GM21576 (cell line): ENCODE measurements around the gene MAEA.

Experiments
- ATAC-seq: cut with Tn5 transposase; IDR thresholded peaks from one replicate; pipeline ENCODE4 v1.9.1; 2021; ENCODE audit warnings: mild to moderate bottlenecking, moderate library complexity; ENCODE audit not compliant: unreplicated experiment

The MAEA gene

DNA sequence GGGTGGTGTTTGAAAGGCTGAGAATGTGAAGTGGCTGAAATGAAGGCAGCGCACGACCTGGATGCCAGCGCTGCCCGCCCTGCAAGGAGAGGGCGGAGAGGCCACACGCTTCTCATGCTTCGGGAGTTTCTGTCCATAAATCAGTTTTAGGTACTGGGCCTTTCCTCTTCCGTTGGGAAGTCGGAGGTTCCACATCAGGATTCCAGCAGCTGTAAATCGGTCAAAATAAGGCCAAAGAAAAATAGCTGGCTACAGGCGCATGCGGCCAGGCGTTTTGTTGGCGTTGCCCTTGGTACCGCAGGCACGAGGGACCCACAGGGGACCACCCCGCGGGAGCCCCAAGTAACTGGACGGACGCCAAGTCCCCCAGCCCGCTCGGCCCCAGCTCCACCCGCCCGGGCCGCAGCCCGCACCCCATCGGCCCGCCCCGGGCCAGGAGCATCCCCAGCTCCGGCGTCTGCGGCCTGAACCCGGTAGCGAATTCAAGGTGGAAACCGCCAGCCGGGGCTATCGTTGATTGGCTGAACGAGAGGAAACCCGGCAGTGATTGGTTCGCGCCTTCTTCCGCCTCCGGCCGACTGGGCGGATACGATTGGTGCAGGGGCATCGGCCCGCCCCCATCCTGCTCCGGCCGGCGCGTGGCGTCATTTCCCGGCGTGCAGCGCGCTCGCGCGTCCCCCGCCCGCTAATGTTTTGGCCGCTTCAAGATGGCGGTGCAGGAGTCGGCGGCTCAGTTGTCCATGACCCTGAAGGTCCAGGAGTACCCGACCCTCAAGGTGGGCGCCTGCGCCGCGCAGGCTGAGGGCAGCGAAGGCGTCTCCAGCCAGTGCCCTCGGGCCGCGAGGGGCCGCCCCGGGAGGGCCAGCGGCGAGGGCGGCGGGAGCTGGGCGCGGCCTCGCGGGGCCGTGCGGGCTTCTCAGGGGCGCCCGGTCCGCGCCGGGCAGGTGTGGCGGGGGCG, at the start of gene MAEA:
MAEA (plus strand) TSS at position 685 of the 958 bp plus-strand sequence; CDS start at position 708, 23 bp downstream.
- ATAC-seq = peak; percentile 94

DNA sequence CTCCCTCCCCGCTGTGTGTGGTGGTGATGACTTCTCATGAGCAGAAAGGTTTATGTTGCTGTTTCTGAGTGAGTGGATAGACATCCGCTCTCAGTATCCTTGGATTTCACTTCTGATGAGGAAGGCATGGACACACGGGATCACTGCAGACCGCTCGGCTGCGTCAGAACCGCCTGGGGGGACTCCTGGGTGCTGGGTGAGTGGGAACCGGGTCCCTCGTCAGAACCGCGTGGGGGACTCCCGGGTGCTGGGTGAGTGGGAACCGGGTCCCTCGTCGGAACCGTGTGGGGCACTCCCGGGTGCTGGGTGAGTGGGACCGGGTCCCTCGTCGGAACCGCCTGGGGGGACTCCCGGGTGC, 49.8 kb upstream of the MAEA start:
- no peak for ATAC-seq

DNA sequence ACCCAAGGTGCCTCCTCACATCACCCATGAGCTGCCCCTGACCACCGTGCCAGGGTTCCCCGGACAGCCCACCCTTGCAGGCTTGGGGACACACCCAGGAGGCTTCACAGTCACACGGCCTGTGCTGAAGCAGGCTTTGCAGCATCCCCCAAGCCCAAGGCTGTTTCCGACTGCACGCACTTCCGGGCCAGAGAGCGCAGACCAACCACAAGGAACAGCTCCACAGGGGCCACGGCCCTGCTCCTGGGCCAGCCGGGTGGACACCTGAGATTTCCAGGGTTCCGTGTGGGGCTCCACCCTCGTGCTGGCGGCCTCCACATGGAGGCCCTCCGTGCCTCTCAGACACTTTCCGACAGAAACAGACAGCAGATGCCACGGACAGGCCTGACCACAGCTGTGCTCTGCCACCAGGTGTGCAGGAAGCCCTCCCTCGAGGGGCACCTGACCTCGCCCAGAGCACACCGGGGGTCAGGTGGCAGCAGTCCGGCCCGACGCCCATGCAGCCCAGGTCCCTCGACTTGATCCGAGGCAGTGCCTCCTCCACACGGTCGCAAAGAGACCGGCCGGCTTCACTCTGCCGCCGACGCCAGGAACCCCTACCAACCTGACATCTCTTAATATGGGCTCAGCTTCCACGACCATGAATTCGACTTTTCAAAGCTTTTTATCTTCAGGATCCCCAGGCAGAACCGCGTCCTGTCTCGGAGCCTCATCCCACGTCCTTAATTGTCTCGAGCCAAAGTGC, 48.8 kb upstream of the MAEA start:
- no peak for ATAC-seq

DNA sequence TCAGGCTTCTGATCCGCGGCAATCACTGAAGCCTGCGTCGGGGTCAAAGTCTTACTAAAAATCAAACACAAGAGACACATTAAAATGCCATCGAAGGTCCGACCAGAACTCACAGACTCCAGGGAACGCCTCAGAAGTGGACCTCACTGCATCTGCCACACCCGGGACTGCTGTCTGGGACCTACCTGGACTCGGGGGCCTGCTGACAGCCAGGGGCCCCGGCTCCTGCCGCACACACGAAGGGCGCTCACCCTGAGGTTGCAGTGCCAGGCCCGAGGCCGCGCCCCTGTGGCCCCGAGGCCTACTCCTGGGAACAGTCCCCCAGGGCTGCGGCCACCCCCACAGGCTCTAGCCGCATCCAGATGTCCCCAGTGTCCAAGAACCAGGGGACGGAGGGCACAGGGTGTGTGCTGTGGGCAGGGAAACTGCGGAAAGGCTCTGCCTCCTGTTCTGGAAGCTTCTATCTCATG, 48.2 kb upstream of the MAEA start:
- ATAC-seq = no peak

DNA sequence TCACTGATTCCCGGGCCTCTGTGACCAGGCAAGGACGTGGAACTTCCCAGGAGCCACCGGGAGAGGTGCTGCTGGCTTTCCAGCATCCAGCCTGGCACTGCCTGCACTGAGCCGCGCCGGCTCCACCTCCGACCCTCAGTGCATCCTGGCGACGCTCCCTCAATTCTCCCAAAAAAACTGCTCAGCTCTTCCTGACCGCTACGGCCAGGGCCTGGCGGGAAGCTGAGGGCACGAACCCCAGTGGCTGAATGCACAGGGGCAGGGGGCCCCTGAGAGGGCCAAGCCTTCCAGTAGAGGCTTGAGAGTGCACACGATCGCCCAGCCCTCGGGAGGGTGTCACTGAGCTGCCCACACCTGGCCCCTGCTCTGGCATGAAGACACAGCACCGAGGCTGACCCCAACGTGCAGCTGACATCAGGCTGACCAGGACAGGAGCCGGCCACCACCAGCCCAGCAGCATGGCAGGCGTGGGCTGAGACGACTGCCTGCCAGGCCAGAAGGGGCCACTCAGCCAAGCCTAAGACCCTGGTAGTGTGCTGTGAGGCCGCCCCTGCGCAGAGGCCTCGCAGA, 47.7 kb upstream of the MAEA start:
- no peak for ATAC-seq

DNA sequence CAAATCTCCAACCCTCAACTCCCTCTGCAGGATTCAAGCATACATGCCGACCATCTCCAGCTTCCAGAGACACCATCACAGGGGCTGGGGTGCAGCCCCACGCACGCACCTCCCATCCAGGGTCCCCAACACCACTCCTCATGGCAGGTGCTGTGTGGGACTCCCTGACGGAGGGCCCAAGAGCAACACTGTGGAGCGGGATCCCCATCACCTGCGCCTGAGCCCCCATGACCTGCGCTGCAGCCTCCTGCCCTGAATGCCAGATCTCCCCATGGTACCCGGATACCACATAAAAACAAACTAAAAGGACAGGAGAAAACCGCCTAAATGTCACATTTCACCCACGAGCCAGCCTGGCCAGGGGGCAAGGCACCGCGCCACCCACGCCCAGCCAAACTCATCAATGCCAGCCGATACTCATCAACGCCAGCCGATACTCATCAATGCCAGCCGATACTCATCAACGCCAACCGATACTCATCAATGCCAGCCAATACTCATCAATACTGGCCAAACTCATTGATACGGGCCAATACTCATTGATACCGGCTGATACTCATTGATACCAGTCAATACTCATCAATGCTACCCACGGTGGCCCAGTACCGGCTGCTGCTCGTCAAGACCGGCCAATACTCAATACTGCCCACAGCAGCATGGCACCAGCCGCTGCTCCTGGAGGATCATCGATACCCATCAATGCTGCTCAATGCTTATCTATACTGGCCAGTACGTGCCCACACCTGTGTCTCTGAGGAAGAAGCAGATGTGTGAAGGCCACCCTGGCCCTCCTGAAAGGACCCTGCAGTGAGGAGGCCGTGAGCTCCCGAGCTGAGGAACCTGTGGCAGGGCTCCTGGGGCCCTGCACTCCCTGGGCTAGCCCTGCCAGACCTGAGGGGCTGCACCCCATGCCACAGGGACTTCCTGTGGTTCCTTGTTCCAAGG, 46.9 kb upstream of the MAEA start:
- no peak for ATAC-seq

DNA sequence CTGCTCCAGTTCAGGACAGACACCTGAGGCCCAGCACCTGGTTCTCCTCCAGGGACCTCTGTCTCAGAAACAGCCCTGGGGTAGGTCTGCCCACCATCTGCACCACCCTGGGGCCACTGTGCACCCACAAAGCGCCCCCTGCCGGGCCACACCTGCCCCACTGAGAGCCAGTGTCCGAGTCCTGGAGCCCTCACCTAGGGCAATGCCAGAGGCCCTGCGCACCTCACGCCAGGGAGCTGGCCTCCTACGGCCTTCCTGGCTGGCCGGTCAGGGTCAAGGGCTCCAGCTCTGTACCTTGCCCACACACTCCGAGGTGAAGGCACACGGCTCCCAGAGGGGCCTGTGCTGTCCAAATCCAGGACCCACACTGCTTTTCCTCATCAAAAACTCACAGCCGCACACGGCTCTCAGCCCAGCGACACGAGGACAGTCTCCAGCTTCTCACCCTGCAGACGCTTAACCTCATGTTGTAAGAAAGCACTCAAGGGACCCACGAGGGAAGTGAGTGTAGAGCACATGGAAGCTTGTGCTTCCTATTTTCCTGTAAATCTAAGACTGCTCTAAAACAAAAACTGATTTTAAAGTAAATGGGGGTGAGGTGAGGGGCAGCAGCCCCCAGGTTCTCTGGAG, 46.1 kb upstream of the MAEA start:
- no peak for ATAC-seq

DNA sequence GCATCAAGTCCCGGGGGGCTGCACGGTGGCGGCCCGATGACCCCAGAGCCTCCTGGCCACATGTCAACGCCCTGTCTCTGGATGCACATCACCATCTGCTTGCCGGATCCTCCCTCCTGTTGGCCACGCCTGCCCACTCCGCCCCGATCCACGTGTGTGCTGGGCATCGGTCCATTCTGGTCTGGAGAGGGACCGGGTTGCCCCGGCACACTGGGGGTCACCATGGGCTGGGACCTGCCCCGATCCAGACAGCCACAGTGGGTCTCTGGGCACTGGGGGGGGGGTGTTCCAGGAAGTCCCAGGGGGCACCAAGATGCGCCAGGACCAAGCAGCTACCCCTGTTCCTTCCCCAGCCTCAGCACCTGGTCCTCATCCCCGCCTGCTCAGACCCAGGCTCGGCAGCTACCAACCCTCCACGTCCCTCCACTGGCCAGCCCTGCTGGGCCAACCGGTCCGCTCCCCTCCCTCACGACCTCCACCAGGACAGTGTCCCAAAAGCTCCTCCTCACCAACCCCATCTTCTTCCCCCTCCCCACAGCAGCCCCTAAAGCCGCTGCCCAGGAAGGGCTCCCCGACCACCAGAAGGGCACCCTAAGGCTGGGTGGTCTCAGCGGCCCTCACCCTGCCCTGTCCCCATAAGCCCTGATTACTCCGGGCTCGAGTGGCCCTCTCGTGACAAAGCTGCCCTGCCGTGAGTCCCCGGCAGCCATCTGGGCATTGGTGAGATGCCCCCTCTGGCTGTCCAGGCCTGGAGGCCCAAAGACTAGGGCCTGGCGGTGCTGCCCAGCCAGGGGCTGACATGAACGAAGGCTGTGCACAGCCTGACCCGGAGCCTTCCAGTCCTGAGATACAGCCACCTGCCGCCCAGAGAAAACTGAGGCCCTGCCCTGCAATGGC, 45.4 kb upstream of the MAEA start:
- no peak for ATAC-seq

DNA sequence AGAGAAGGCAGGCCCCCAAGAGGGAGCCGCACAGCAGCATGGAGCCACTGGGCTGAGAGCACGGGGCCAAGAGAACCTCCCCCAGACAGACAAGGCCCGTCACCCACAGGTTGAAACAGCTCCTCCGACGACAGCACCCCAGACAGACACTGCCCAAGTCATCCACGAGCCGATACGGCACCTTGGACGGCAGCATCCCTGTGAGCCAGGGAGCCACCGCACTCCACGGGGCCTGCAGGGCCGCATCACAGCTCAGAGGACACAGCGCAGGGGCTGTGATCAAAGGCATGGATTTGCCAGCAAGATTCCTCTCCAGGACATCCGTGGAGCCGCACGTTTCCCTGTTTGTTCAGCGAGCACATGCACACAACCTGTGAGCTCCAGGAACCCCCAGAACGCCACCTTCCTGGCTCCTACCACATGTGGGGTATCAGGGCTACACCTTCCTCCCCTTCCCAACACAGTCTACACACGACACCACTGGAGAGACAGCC, 44.7 kb upstream of the MAEA start:
- ATAC-seq = no peak

DNA sequence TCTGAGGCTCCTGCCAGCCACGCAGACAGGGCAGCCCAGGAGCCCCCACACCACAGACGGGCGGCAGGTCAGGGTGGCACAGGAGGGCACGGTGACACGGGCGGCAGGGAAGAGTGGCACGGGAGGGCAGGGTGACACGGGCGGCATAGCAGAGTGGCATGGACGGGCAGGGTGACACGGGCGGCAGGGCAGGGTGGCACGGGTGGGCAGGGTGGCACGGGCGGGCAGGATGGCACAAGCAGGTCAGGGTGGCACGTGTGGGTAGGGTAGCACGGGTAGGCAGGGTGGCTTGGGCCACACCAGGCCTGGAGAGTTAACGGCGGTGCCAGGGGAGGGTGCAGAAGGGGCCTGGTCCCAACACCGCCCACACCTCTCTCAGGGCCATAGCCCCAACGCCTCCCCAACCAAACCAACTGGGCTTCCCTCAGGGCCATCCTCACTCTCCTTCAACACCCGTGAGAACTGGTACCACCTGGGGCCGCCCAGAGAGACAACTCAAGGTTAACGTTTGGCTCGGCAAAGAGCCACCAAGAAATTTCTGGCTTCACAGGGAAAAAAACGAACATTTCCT, 44.1 kb upstream of the MAEA start:
- no peak for ATAC-seq

DNA sequence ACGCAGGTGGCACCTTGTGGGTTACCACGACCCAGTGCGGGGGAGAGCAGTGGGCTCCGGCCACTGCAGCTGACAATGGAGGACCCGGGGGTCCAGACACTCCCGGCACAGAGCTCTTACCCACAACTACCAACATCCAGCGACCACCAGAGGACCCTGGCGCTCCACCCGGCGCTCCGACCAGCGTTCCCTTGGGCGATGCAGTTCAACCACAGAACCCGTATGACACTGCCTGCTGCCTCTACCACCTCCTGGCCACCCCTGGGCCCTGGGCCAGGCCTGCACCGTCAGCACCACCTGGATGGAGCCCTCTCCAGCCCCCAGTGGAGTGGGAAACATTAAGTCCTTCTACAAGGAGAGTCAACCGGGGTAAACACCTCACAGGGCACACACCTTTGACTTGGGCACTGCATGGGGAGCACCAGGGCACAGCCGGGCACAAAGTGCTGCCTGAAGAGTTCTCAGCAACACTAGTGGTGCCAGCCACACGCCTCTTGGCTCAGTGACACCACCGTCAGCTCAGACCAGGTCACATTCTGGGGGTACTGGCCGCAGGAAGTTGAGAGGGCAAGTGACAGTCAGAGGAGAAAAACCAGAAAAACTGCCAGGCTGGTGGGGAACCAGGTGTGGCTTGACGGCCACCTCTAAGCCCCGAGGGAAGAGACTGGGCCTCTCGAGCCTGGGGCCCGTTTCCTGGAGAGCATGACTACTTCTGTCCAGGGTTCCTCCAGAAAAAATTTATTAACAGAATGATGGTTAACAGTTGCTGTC, 43.4 kb upstream of the MAEA start:
- no peak for ATAC-seq

DNA sequence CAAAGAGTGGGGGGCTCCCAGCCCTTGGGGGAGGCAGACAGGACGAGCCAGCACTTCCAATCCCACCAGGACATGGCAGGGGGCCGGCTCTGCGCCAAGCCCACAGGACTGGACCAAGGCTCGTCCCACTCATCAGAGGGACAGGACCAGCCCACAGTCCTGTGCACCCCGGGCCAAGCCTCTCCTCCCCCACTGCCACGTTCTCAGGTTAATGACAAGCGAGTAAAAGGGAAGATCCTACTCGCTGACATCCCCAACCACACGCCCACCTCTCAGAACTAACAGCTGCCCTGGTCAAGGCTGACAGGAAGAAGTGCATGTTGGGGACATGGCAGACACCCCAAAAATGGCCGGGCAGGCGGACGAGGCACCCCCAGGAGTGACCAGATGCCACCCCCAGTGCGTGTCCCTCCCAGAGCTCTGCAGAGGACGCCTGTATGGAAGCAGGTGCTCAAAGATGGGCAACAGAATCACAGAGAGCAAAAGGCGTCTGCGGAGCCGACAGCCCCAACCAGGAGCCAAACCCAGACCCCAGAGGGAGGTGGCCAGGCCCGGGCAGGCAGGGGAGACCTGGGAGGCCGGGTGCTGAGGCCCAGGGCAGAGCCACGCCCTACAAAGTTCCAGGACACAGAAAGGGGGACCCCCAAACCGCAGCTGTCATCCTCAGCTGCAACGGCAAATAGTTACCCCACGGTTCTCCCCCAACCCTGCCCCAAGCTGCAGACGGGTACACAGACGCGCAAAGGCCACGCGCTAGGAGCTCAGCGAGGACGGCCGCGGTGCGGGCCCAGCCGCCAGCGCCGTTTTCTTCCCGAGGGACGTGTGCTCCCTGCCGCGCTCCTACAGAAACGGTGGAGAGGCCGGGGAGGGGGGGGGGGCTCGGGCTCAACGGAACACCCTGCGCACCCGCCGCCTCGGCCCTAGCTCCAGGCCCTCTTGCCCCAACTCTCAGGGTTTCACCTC, 42.5 kb upstream of the MAEA start:
- no peak for ATAC-seq

DNA sequence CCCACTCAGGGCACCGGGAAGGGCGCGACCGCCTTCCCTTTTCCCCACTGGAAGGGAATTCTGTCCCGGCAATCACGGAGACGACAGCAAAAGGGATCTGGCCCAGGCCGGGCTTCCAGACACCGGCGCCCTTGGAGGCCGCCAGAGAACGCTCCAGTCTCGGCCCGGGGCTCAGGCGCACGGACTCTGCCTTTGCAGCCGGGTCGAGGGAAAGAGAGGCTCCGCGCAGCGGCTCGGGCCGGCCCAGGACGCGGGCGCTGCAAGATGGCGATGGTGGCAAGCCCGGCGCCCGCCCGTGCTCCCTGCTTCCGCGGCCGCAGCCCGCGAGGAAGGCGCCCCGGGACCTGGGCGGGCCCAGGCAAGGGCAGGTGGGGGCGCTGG, 41.8 kb upstream of the MAEA start:
- ATAC-seq = peak; percentile 22

DNA sequence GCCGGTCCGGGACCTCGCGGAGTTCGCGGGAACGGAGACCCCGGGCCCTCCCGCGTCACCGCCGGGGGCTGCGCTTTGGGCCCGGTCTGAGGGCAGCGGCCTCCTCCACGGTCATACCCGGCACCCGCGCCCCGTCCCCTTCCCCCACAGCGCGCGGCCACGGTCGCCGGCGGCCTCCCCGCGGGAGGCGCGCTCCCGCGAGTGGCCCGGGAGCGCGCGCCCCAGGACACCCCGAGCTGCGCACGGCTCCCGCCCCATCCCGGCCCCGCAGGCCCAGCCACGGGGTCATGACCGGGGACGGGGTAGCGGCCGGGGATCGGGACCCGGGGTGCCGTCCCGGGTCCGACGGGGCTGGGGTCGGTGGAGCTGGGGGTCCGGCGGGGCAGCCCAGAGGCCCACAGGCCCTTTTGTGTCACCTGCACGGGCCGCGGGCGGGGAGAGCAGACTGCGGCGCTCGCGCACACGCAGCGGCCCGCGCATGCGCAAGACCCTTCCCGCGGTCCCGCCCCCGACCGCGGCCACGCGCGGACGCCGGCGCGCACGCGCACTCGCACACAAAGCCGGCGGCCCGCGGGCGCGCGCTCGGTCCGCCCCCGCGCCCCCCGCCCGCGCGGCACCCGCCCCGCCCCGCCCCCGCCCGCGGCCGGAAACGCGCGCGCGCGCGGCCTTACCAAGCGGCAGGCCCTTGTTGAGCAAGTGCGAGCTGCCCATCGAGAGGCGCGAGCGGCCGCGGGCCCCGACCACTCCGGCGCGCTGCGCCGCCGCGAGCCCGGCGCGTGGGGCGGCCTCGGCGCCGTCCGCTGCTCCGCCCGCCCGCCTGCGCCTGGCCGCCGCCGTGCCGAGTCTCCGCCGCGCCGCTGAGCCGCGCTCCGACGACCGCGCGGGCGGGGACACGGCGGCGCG, 41.2 kb upstream of the MAEA start, which contains the start of gene CTBP1:
CTBP1 (minus strand) TSS at position 886 of the 903 bp plus-strand sequence. CDS start 7,799 bp downstream, outside the sequence.
- peak; percentile 36 for ATAC-seq

DNA sequence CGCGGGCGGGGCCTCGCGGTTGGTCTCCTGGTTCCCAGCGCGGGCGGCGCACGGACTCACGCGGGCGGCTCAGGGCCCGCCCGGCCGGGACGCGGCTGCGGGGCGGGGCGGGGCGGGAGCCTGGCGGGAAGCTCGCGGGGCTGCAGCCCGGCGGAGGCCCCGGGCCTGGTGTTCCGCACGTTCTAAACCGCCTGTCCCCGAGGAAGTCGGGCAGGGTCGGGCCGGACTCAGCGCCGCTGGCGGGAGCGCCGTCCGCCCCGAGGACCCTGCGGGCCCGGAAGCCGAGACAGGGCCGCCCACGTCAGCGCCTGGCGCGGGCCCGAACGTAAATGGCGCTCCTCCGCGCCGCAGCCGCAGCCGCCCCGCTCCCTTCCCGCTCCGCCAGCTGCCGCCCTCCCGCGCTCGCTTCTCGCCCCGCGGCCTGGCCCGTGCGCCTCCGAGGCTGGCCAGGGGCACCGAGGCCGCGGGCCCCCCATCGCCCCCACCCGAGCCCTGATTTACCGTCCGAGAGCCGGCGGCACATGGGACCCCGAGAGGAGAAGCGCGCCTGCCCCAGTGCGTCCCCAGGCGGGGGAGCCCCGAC, 40.5 kb upstream of the MAEA start:
- peak; percentile 48 for ATAC-seq
